H1 (cell line): ENCODE measurements around the gene FGF2. TPM values are rescaled to one million over a fixed set of nuclear protein-coding genes. Genes with fewer than 3 reads are reported as not detected.

Source experiments
- CTCF ChIA-PET: fragments of 300-600 bp; sonication (Branson Sonifier 250); formaldehyde crosslinking; loops from one replicate; lab custom pipeline; 2021; ENCODE audit not compliant: partially characterized antibody; lab: Charles Lee
- POLR2A ChIA-PET: fragments of 300-600 bp; sonication (Branson Sonifier 250); formaldehyde crosslinking; loops from one replicate; lab custom pipeline; 2021; ENCODE audit warnings: inconsistent platforms; ENCODE audit not compliant: partially characterized antibody; lab: Charles Lee
- DNase-seq, 2 experiments: peaks; one replicate each; pipeline versions ENCODE4 v3.0.0 to v3.0.0-alpha.2; 2010 to 2022; ENCODE audit warnings: low spot score in 2 of 2, low read depth in 1 of 2, mixed read lengths in 1 of 2
- FAIRE-seq: peaks from 2 replicates; lab custom pipeline; 2011; peaks lifted over from hg19 to GRCh38; lab: Jason Lieb, UNC
- H2AFZ ChIP-seq: 2 replicates; pipeline ENCODE4 v1.8.1; 2012; ENCODE audit warnings: low read length, inconsistent platforms
- H2AK5ac ChIP-seq: 2 replicates; pipeline ENCODE4 v1.6.1; 2013; ENCODE audit warnings: low read depth, low read length
- H2BK120ac ChIP-seq: replicated peaks from 2 replicates; pipeline ENCODE3; 2013; ENCODE audit warnings: low read depth, low read length, inconsistent platforms
- H2BK12ac ChIP-seq: 2 replicates; pipeline ENCODE4 v1.6.1; 2013; ENCODE audit warnings: low read depth, low read length
- H2BK15ac ChIP-seq: 2 replicates; pipeline ENCODE4 v1.6.1; 2013; ENCODE audit warnings: low read length
- H2BK20ac ChIP-seq: 2 replicates; pipeline ENCODE4 v1.6.1; 2013; ENCODE audit warnings: low read length
- H2BK5ac ChIP-seq: 2 replicates; pipeline ENCODE4 v1.6.1; 2013; ENCODE audit warnings: low read depth, low read length
- H3K14ac ChIP-seq: 2 replicates; pipeline ENCODE4 v1.6.1; 2013; ENCODE audit warnings: inconsistent platforms; ENCODE audit not compliant: insufficient read length
- H3K18ac ChIP-seq: 2 replicates; pipeline ENCODE4 v1.6.1; 2013; ENCODE audit warnings: low read length; ENCODE audit errors: extremely low read depth
- H3K23ac ChIP-seq: 2 replicates; pipeline ENCODE4 v1.6.1; 2013; ENCODE audit warnings: inconsistent platforms; ENCODE audit not compliant: insufficient read length
- H3K23me2 ChIP-seq: 2 replicates; pipeline ENCODE4 v1.6.1; 2013; ENCODE audit warnings: low read depth, low read length
- H3K27ac ChIP-seq: 2 replicates; pipeline ENCODE4 v1.6.1; 2011; ENCODE audit warnings: low read depth, low read length, inconsistent platforms
- H3K27me3 ChIP-seq, 4 experiments: replicated peaks in 1 of 4; 1 replicate in 1 of 4; 2 replicates in 3 of 4; pipeline versions ENCODE4 v1.6.1 to v1.8.1; 2011 to 2013; ENCODE audit warnings: low read length in 3 of 4, mild to moderate bottlenecking in 3 of 4, inconsistent platforms in 2 of 4, mixed read lengths in 2 of 4, moderate library complexity in 1 of 4; ENCODE audit not compliant: control insufficient read depth in 3 of 4, insufficient read depth in 3 of 4; ENCODE audit errors: extremely low read depth in 1 of 4
- H3K36me3 ChIP-seq, 4 experiments: 2 replicates each; pipeline versions ENCODE4 v1.6.1 to v1.8.1; 2011 to 2013; ENCODE audit warnings: mild to moderate bottlenecking in 4 of 4, low read length in 3 of 4, moderate library complexity in 2 of 4, control low read depth in 1 of 4, inconsistent platforms in 1 of 4; ENCODE audit not compliant: insufficient read depth in 4 of 4, control insufficient read depth in 2 of 4
- H3K4ac ChIP-seq: replicated peaks from 2 replicates; pipeline ENCODE3; 2013; ENCODE audit warnings: low read length, low read depth, mixed read lengths, inconsistent platforms; ENCODE audit not compliant: insufficient read length
- H3K4me1 ChIP-seq, 4 experiments: replicated peaks in 1 of 4; 1 replicate in 1 of 4; 2 replicates in 3 of 4; pipeline versions ENCODE4 v1.6.1 to v1.8.1; 2011 to 2013; ENCODE audit warnings: low read length in 3 of 4, inconsistent platforms in 2 of 4, mixed read lengths in 1 of 4; ENCODE audit not compliant: insufficient read depth in 4 of 4, control insufficient read depth in 3 of 4
- H3K4me2 ChIP-seq, 2 experiments: 2 replicates each; pipeline versions ENCODE4 v1.6.1 to v1.8.1; 2011 to 2013; ENCODE audit warnings: low read depth in 2 of 2, low read length in 2 of 2, control low read depth in 1 of 2, inconsistent platforms in 1 of 2, mild to moderate bottlenecking in 1 of 2; ENCODE audit not compliant: insufficient read depth in 1 of 2
- H3K4me3 ChIP-seq, 4 experiments: fragments of 200-600, 300-600 bp in 1 of 4; sonication (generic), shearing (Covaris generic), sonication (Bioruptor Twin) in 1 of 4; 2 replicates each; pipeline versions ENCODE4 v1.5.1 to v1.8.1; 2011 to 2016; ENCODE audit warnings: low read length in 4 of 4, low read depth in 3 of 4, control low read depth in 2 of 4, inconsistent platforms in 2 of 4, mild to moderate bottlenecking in 2 of 4, mixed read lengths in 1 of 4, moderate library complexity in 1 of 4; ENCODE audit not compliant: insufficient read depth in 2 of 4; ENCODE audit errors: extremely low read depth in 1 of 4
- H3K56ac ChIP-seq: replicated peaks from 2 replicates; pipeline ENCODE3; 2013; ENCODE audit warnings: low read depth, mild to moderate bottlenecking, mixed read lengths, low read length, inconsistent platforms; ENCODE audit not compliant: insufficient read length
- H3K79me1 ChIP-seq: 2 replicates; pipeline ENCODE4 v1.6.1; 2013; ENCODE audit warnings: low read depth, low read length, control low read depth
- H3K79me2 ChIP-seq, 2 experiments: 2 replicates each; pipeline versions ENCODE4 v1.6.1 to v1.8.1; 2012 to 2013; ENCODE audit warnings: low read length in 2 of 2, mild to moderate bottlenecking in 2 of 2, inconsistent platforms in 1 of 2; ENCODE audit not compliant: insufficient read depth in 2 of 2, control insufficient read depth in 1 of 2
- H3K9ac ChIP-seq, 4 experiments: replicated peaks in 1 of 4; 1 replicate in 1 of 4; 2 replicates in 3 of 4; pipeline versions ENCODE4 v1.6.1 to v1.8.1; 2011 to 2013; ENCODE audit warnings: low read depth in 3 of 4, low read length in 3 of 4, control low read depth in 2 of 4, mild to moderate bottlenecking in 2 of 4, moderate library complexity in 2 of 4, inconsistent platforms in 1 of 4; ENCODE audit errors: extremely low read depth in 1 of 4
- H3K9me3 ChIP-seq, 2 experiments: 2 replicates each; pipeline versions ENCODE4 v1.6.1 to v1.8.1; 2012 to 2013; ENCODE audit warnings: mild to moderate bottlenecking in 2 of 2, moderate library complexity in 2 of 2, control low read depth in 1 of 2, inconsistent platforms in 1 of 2, low read depth in 1 of 2, low read length in 1 of 2, mixed read lengths in 1 of 2; ENCODE audit not compliant: insufficient read depth in 2 of 2
- H4K20me1 ChIP-seq, 2 experiments: replicated peaks in 1 of 2; 2 replicates each; pipeline versions ENCODE3 to v1.8.1; 2011 to 2013; ENCODE audit warnings: inconsistent platforms in 2 of 2, low read length in 2 of 2, mild to moderate bottlenecking in 1 of 2; ENCODE audit not compliant: insufficient read depth in 2 of 2, control insufficient read depth in 1 of 2
- H4K5ac ChIP-seq: 2 replicates; pipeline ENCODE4 v1.6.1; 2013; ENCODE audit warnings: low read length, low read depth, mixed read lengths, inconsistent platforms; ENCODE audit not compliant: insufficient read length
- H4K8ac ChIP-seq: 2 replicates; pipeline ENCODE4 v1.8.0; 2013; ENCODE audit warnings: mild to moderate bottlenecking, moderate library complexity, low read length, inconsistent platforms; ENCODE audit not compliant: insufficient read depth; ENCODE audit errors: extremely low read depth
- H4K91ac ChIP-seq: replicated peaks from 2 replicates; pipeline ENCODE3; 2013; ENCODE audit warnings: low read length, mixed read lengths, inconsistent platforms; ENCODE audit not compliant: insufficient read length
- BACH1 ChIP-seq: IDR thresholded peaks from 2 replicates; pipeline ENCODE4 v1.6.1; 2012; ENCODE audit warnings: low read length, improper control_type of control experiment
- EGR1 ChIP-seq: IDR thresholded peaks from 2 replicates; pipeline ENCODE4 v1.6.1; 2011; ENCODE audit warnings: low read depth, low read length, borderline replicate concordance
- GABPA ChIP-seq: IDR thresholded peaks from 2 replicates; pipeline ENCODE4 v1.6.1; 2011; ENCODE audit warnings: mild to moderate bottlenecking, low read length, moderate library complexity, borderline replicate concordance; ENCODE audit not compliant: insufficient read depth
- GTF2F1 ChIP-seq: IDR thresholded peaks from 2 replicates; pipeline ENCODE4 v1.6.1; 2012; ENCODE audit warnings: low read depth, low read length, improper control_type of control experiment, borderline replicate concordance
- HDAC2 ChIP-seq, 2 experiments: fragments of 300-600 bp in 1 of 2; sonication (generic) in 1 of 2; IDR thresholded peaks; 2 replicates each; pipeline ENCODE4 v1.6.1; 2011 to 2012; ENCODE audit warnings: low read depth in 2 of 2, low read length in 2 of 2, mild to moderate bottlenecking in 2 of 2, moderate library complexity in 2 of 2, borderline replicate concordance in 1 of 2, inconsistent platforms in 1 of 2
- KDM4A ChIP-seq: IDR thresholded peaks from one replicate; pipeline ENCODE4 v1.7.1; 2012; ENCODE audit warnings: low read depth, mild to moderate bottlenecking, moderate library complexity, low read length, inconsistent platforms; ENCODE audit not compliant: severe bottlenecking
- MAFK ChIP-seq: IDR thresholded peaks from 2 replicates; pipeline ENCODE4 v1.6.1; 2012; ENCODE audit warnings: low read depth, mild to moderate bottlenecking, improper control_type of control experiment, low read length
- NRF1 ChIP-seq: IDR thresholded peaks from 2 replicates; pipeline ENCODE4 v1.6.1; 2011; ENCODE audit warnings: mild to moderate bottlenecking, low read depth, low read length, improper control_type of control experiment
- SIN3A ChIP-seq, 2 experiments: IDR thresholded peaks in 1 of 2; conservative IDR thresholded peaks in 1 of 2; 2 replicates each; pipeline ENCODE4 v1.6.1; 2011 to 2012; ENCODE audit warnings: low read length in 2 of 2, improper control_type of control experiment in 1 of 2, low read depth in 1 of 2, mild to moderate bottlenecking in 1 of 2
- SIX5 ChIP-seq: IDR thresholded peaks from 2 replicates; pipeline ENCODE4 v1.6.1; 2011; ENCODE audit warnings: mild to moderate bottlenecking, low read depth, low read length
- SRF ChIP-seq: IDR thresholded peaks from 2 replicates; pipeline ENCODE4 v1.6.1; 2011; ENCODE audit warnings: mild to moderate bottlenecking, low read depth, low read length, moderate library complexity
- WGBS, 2 experiments: shearing (Covaris generic) in 1 of 2; methylation state at CpG; one replicate each; pipeline versions ENCODE4 v1.1.6 to v1.1.7; 2013 to 2015; ENCODE audit warnings: low lambda C conversion rate in 2 of 2, mixed read lengths in 2 of 2, inconsistent platforms in 1 of 2, low coverage in 1 of 2, missing lambda C conversion rate in 1 of 2; ENCODE audit not compliant: insufficient replicate concordance in 2 of 2, insufficient coverage in 1 of 2, insufficient read length in 1 of 2; ENCODE audit errors: extremely low coverage in 1 of 2, missing lambda C conversion rate in 1 of 2; 5-methylcytosine and 5-hydroxymethylcytosine counted together
- polyA plus RNA-seq, 7 experiments: library from polyadenylated mRNA; depleted of rRNA in 3 of 7; stranded (reverse) in 5 of 7; unstranded in 2 of 7; fragments of >200 nt in 5 of 7; fragments of 200-250 nt in 2 of 7; gene quantifications; 1 replicate in 5 of 7; 2 replicates in 1 of 7; 4 replicates in 1 of 7; pipeline versions ENCODE4 v1.2.1 to v1.2.3, GENCODE V29; 2011 to 2013; ENCODE audit warnings: missing spikeins in 2 of 7, mixed read lengths in 2 of 7
- total RNA-seq: library from RNA; stranded (reverse); fragmentation: NEBNext Ultra II Directional; extraction: Animal tissue kit (Norgen Biotek cat#: 25700); gene quantifications from 2 replicates; pipeline ENCODE4 v1.2.1, GENCODE V29; 2021

Gene FGF2
- total and polyA plus RNA-seq, 2 of the 8 experiments (the other 6 are each of a cell fraction or from before 2014, with no cell fraction given): 23.4 to 145 TPM

DNA sequence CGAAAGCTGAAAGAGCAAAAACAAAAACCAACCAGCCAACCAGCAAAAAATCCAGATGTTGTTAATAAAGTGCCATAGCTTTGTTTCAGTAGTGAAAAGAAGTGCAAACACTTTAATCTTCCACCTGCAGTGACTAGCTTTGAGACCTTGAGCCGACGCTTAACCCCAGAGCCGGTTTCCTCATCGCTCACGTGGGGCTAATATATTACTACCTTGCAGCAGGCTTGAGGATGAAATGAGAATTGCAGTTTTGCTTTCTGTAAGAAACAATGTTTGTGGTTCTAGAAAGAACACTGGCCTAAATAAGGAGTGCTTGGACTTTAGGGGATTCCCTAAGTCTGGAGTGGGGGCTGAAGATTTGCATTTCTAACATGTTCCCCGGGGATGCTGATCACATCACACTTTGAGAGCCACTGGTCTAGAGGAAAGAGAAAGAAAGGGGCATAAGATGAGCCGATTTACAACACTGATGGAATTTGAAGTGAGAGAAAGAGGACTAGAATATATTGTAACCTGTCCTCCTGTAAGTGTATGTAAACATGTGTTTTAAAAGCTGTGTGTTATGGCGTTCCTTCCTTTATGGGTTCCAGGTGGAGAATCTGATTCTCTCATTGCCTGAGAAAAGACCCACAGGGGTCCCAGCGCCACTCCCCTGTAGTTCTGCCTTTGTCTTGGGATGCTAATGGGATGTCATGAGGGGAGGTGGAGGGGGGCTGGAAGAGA is 1.4 kb downstream of the FGF2 start:
- Histone ChIP-seq H2BK15ac (no peak overlapping the region), H2BK5ac (peak overlapping the region; percentile 96), H4K91ac (peak overlapping the region; percentile 90), H3K36me3 (peaks cover 0 to 51% (median 8%) of the 10 kb centered on the region in 4 experiments; a peak in 4 of 8 replicates), H3K27me3 (no peaks in the 10 kb centered on the region), H3K27ac (peak overlapping the region; percentile 94), H3K9me3 (no peaks in the 10 kb centered on the region), H3K79me2 (peaks cover 38 to 71% of the 10 kb centered on the region in 2 experiments), H2BK20ac (no peak overlapping the region), H3K23ac (no peak overlapping the region), H3K23me2 (peaks cover 2% of the 10 kb centered on the region; the same call in 1 of the 2 replicates), H4K20me1 (peaks cover 4 to 14% of the 10 kb centered on the region in 2 experiments), H4K5ac (peak overlapping the region; percentile 97), H3K56ac (peak overlapping the region; percentile 93), H4K8ac (no peak overlapping the region), H2AFZ (no peak overlapping the region), H2BK12ac (0 out of 2 replicates have a peak overlapping the region, but pooled peaks have one; percentile 27), H3K18ac (peak overlapping the region; percentile 91), H2BK120ac (peak overlapping the region; percentile 6), H3K4me2 (peak overlapping the region; percentile 69 to 71), H3K4ac (peak overlapping the region; percentile 91), H3K79me1 (no peaks in the 10 kb centered on the region), H2AK5ac (no peak overlapping the region), H3K14ac (no peak overlapping the region), H3K9ac (peak overlapping the region; percentile 96 to 99 (median 98)), H3K4me1 (peaks cover 5 to 27% (median 22%) of the 10 kb centered on the region in 4 experiments), H3K4me3 (peak overlapping the region; percentile 79 to 98 (median 90))
- ChIA-PET CTCF (interaction anchor here (0.8 to 1.3 kb wide), 2 partner anchors 18 to 70 kb away, joined by 5 to 6 read pairs; no protein-coding TSS in a partner anchor), POLR2A (interaction anchor here (0.8 to 14.2 kb wide), 34 partner anchors 8 to 119 kb away, joined by 3 to 278 read pairs (median 7); partner anchors contain the start of genes BBS12 and NUDT6)
- peak; percentile 97 for FAIRE-seq
- WGBS, 2 experiments: 0% methylated on average over 10 of the region's 10 CpGs; no CpG with 5 or more reads in 1 of the 2 experiments
- DNase-seq: peak; percentile 69 to 70
- TF ChIP-seq GABPA (no peak), NRF1 (no peak), GTF2F1 (peak; percentile 52; the same call in 1 of the 2 replicates), SIX5 (no peak), BACH1 (no peak), KDM4A (no peak), HDAC2 (IDR thresholded peaks at IDR 0.05; ENCODE audit: borderline replicate concordance in 1 of 2, low read depth in 2 of 2, low read length in 2 of 2) (peak; percentile 57 to 78; a peak in 1 of 4 replicates), SIN3A (conservative IDR thresholded peaks at IDR 0.05 in 1 of 2, IDR thresholded peaks at IDR 0.05 in 1 of 2; ENCODE audit: low read depth in 1 of 2, low read length in 2 of 2) (peak; percentile 73 to 92; a peak in 3 of 4 replicates), SRF (peak; percentile 66), MAFK (no peak), EGR1 (0 out of 2 replicates have a peak, but pooled peaks have one; percentile 42)
